H1 (cell line): ENCODE data around the gene MYH2. TPM values are rescaled to one million over a fixed set of nuclear protein-coding genes. Genes with fewer than 3 reads are reported as not detected.
"Not testable (repeated sequence)": the region's sequence is repeated elsewhere in the genome, so short reads cannot be mapped to it uniquely, and the experiment has no call there.

ENCODE experiments used
- CTCF ChIA-PET: fragments of 300-600 bp; sonication (Branson Sonifier 250); formaldehyde crosslinking; loops from one replicate; lab custom pipeline; 2021; ENCODE audit not compliant: partially characterized antibody; lab: Charles Lee
- POLR2A ChIA-PET: fragments of 300-600 bp; sonication (Branson Sonifier 250); formaldehyde crosslinking; loops from one replicate; lab custom pipeline; 2021; ENCODE audit warnings: inconsistent platforms; ENCODE audit not compliant: partially characterized antibody; lab: Charles Lee
- DNase-seq, 2 experiments: peaks; one replicate each; pipeline versions ENCODE4 v3.0.0 to v3.0.0-alpha.2; 2010 to 2022; ENCODE audit warnings: low spot score in 2 of 2, low read depth in 1 of 2, mixed read lengths in 1 of 2
- FAIRE-seq: peaks from 2 replicates; lab custom pipeline; 2011; peaks lifted over from hg19 to GRCh38; lab: Jason Lieb, UNC
- H2AFZ ChIP-seq: 2 replicates; pipeline ENCODE4 v1.8.1; 2012; ENCODE audit warnings: low read length, inconsistent platforms
- H2AK5ac ChIP-seq: 2 replicates; pipeline ENCODE4 v1.6.1; 2013; ENCODE audit warnings: low read depth, low read length
- H2BK120ac ChIP-seq: replicated peaks from 2 replicates; pipeline ENCODE3; 2013; ENCODE audit warnings: low read depth, low read length, inconsistent platforms
- H2BK12ac ChIP-seq: 2 replicates; pipeline ENCODE4 v1.6.1; 2013; ENCODE audit warnings: low read depth, low read length
- H2BK15ac ChIP-seq: 2 replicates; pipeline ENCODE4 v1.6.1; 2013; ENCODE audit warnings: low read length
- H2BK20ac ChIP-seq: 2 replicates; pipeline ENCODE4 v1.6.1; 2013; ENCODE audit warnings: low read length
- H2BK5ac ChIP-seq: 2 replicates; pipeline ENCODE4 v1.6.1; 2013; ENCODE audit warnings: low read depth, low read length
- H3K14ac ChIP-seq: 2 replicates; pipeline ENCODE4 v1.6.1; 2013; ENCODE audit warnings: inconsistent platforms; ENCODE audit not compliant: insufficient read length
- H3K18ac ChIP-seq: 2 replicates; pipeline ENCODE4 v1.6.1; 2013; ENCODE audit warnings: low read length; ENCODE audit errors: extremely low read depth
- H3K23ac ChIP-seq: 2 replicates; pipeline ENCODE4 v1.6.1; 2013; ENCODE audit warnings: inconsistent platforms; ENCODE audit not compliant: insufficient read length
- H3K23me2 ChIP-seq: 2 replicates; pipeline ENCODE4 v1.6.1; 2013; ENCODE audit warnings: low read depth, low read length
- H3K27ac ChIP-seq: 2 replicates; pipeline ENCODE4 v1.6.1; 2011; ENCODE audit warnings: low read depth, low read length, inconsistent platforms
- H3K27me3 ChIP-seq, 4 experiments: replicated peaks in 1 of 4; 1 replicate in 1 of 4; 2 replicates in 3 of 4; pipeline versions ENCODE4 v1.6.1 to v1.8.1; 2011 to 2013; ENCODE audit warnings: low read length in 3 of 4, mild to moderate bottlenecking in 3 of 4, inconsistent platforms in 2 of 4, mixed read lengths in 2 of 4, moderate library complexity in 1 of 4; ENCODE audit not compliant: control insufficient read depth in 3 of 4, insufficient read depth in 3 of 4; ENCODE audit errors: extremely low read depth in 1 of 4
- H3K36me3 ChIP-seq, 4 experiments: 2 replicates each; pipeline versions ENCODE4 v1.6.1 to v1.8.1; 2011 to 2013; ENCODE audit warnings: mild to moderate bottlenecking in 4 of 4, low read length in 3 of 4, moderate library complexity in 2 of 4, control low read depth in 1 of 4, inconsistent platforms in 1 of 4; ENCODE audit not compliant: insufficient read depth in 4 of 4, control insufficient read depth in 2 of 4
- H3K4ac ChIP-seq: replicated peaks from 2 replicates; pipeline ENCODE3; 2013; ENCODE audit warnings: low read length, low read depth, mixed read lengths, inconsistent platforms; ENCODE audit not compliant: insufficient read length
- H3K4me1 ChIP-seq, 4 experiments: replicated peaks in 1 of 4; 1 replicate in 1 of 4; 2 replicates in 3 of 4; pipeline versions ENCODE4 v1.6.1 to v1.8.1; 2011 to 2013; ENCODE audit warnings: low read length in 3 of 4, inconsistent platforms in 2 of 4, mixed read lengths in 1 of 4; ENCODE audit not compliant: insufficient read depth in 4 of 4, control insufficient read depth in 3 of 4
- H3K4me2 ChIP-seq, 2 experiments: 2 replicates each; pipeline versions ENCODE4 v1.6.1 to v1.8.1; 2011 to 2013; ENCODE audit warnings: low read depth in 2 of 2, low read length in 2 of 2, control low read depth in 1 of 2, inconsistent platforms in 1 of 2, mild to moderate bottlenecking in 1 of 2; ENCODE audit not compliant: insufficient read depth in 1 of 2
- H3K4me3 ChIP-seq, 4 experiments: fragments of 200-600, 300-600 bp in 1 of 4; sonication (generic), shearing (Covaris generic), sonication (Bioruptor Twin) in 1 of 4; 2 replicates each; pipeline versions ENCODE4 v1.5.1 to v1.8.1; 2011 to 2016; ENCODE audit warnings: low read length in 4 of 4, low read depth in 3 of 4, control low read depth in 2 of 4, inconsistent platforms in 2 of 4, mild to moderate bottlenecking in 2 of 4, mixed read lengths in 1 of 4, moderate library complexity in 1 of 4; ENCODE audit not compliant: insufficient read depth in 2 of 4; ENCODE audit errors: extremely low read depth in 1 of 4
- H3K56ac ChIP-seq: replicated peaks from 2 replicates; pipeline ENCODE3; 2013; ENCODE audit warnings: low read depth, mild to moderate bottlenecking, mixed read lengths, low read length, inconsistent platforms; ENCODE audit not compliant: insufficient read length
- H3K79me1 ChIP-seq: 2 replicates; pipeline ENCODE4 v1.6.1; 2013; ENCODE audit warnings: low read depth, low read length, control low read depth
- H3K79me2 ChIP-seq, 2 experiments: 2 replicates each; pipeline versions ENCODE4 v1.6.1 to v1.8.1; 2012 to 2013; ENCODE audit warnings: low read length in 2 of 2, mild to moderate bottlenecking in 2 of 2, inconsistent platforms in 1 of 2; ENCODE audit not compliant: insufficient read depth in 2 of 2, control insufficient read depth in 1 of 2
- H3K9ac ChIP-seq, 4 experiments: replicated peaks in 1 of 4; 1 replicate in 1 of 4; 2 replicates in 3 of 4; pipeline versions ENCODE4 v1.6.1 to v1.8.1; 2011 to 2013; ENCODE audit warnings: low read depth in 3 of 4, low read length in 3 of 4, control low read depth in 2 of 4, mild to moderate bottlenecking in 2 of 4, moderate library complexity in 2 of 4, inconsistent platforms in 1 of 4; ENCODE audit errors: extremely low read depth in 1 of 4
- H3K9me3 ChIP-seq, 2 experiments: 2 replicates each; pipeline versions ENCODE4 v1.6.1 to v1.8.1; 2012 to 2013; ENCODE audit warnings: mild to moderate bottlenecking in 2 of 2, moderate library complexity in 2 of 2, control low read depth in 1 of 2, inconsistent platforms in 1 of 2, low read depth in 1 of 2, low read length in 1 of 2, mixed read lengths in 1 of 2; ENCODE audit not compliant: insufficient read depth in 2 of 2
- H4K20me1 ChIP-seq, 2 experiments: replicated peaks in 1 of 2; 2 replicates each; pipeline versions ENCODE3 to v1.8.1; 2011 to 2013; ENCODE audit warnings: inconsistent platforms in 2 of 2, low read length in 2 of 2, mild to moderate bottlenecking in 1 of 2; ENCODE audit not compliant: insufficient read depth in 2 of 2, control insufficient read depth in 1 of 2
- H4K5ac ChIP-seq: 2 replicates; pipeline ENCODE4 v1.6.1; 2013; ENCODE audit warnings: low read length, low read depth, mixed read lengths, inconsistent platforms; ENCODE audit not compliant: insufficient read length
- H4K8ac ChIP-seq: 2 replicates; pipeline ENCODE4 v1.8.0; 2013; ENCODE audit warnings: mild to moderate bottlenecking, moderate library complexity, low read length, inconsistent platforms; ENCODE audit not compliant: insufficient read depth; ENCODE audit errors: extremely low read depth
- H4K91ac ChIP-seq: replicated peaks from 2 replicates; pipeline ENCODE3; 2013; ENCODE audit warnings: low read length, mixed read lengths, inconsistent platforms; ENCODE audit not compliant: insufficient read length
- EP300 ChIP-seq, 2 experiments: IDR thresholded peaks; 1 replicate in 1 of 2; 2 replicates in 1 of 2; pipeline ENCODE4 v1.6.1; 2011 to 2012; ENCODE audit warnings: low read depth in 2 of 2, low read length in 2 of 2, mild to moderate bottlenecking in 2 of 2, borderline replicate concordance in 1 of 2, inconsistent platforms in 1 of 2, moderate library complexity in 1 of 2
- WGBS, 2 experiments: shearing (Covaris generic) in 1 of 2; methylation state at CpG; one replicate each; pipeline versions ENCODE4 v1.1.6 to v1.1.7; 2013 to 2015; ENCODE audit warnings: low lambda C conversion rate in 2 of 2, mixed read lengths in 2 of 2, inconsistent platforms in 1 of 2, low coverage in 1 of 2, missing lambda C conversion rate in 1 of 2; ENCODE audit not compliant: insufficient replicate concordance in 2 of 2, insufficient coverage in 1 of 2, insufficient read length in 1 of 2; ENCODE audit errors: extremely low coverage in 1 of 2, missing lambda C conversion rate in 1 of 2; 5-methylcytosine and 5-hydroxymethylcytosine counted together
- polyA plus RNA-seq, 7 experiments: library from polyadenylated mRNA; depleted of rRNA in 3 of 7; stranded (reverse) in 5 of 7; unstranded in 2 of 7; fragments of >200 nt in 5 of 7; fragments of 200-250 nt in 2 of 7; gene quantifications; 1 replicate in 5 of 7; 2 replicates in 1 of 7; 4 replicates in 1 of 7; pipeline versions ENCODE4 v1.2.1 to v1.2.3, GENCODE V29; 2011 to 2013; ENCODE audit warnings: missing spikeins in 2 of 7, mixed read lengths in 2 of 7
- total RNA-seq: library from RNA; stranded (reverse); fragmentation: NEBNext Ultra II Directional; extraction: Animal tissue kit (Norgen Biotek cat#: 25700); gene quantifications from 2 replicates; pipeline ENCODE4 v1.2.1, GENCODE V29; 2021

Gene MYH2
- total and polyA plus RNA-seq, 2 of the 8 experiments (the other 6 are each of a cell fraction or from before 2014, with no cell fraction given), result 1.0 to 9.0 TPM

DNA sequence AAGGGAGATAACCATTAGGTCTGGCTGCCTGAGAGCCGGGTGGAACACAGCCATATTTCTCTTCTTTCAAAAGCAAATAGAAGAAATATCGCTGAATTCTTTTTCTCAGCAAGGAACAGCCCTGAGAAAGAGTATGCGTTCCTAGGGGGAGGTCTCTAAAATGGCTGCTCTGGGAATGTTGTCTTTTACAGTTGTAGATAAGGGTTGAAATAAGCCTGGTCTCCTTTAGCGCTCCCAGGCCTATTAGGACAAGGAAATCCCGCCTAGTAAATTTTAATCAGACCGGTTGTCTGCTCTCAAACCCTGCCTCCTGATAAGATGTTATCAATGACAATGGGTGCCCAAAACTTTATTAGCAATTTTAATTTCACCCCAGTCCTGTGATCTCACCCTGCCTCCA, 8.3 kb downstream of the MYH2 start:
- 93% methylated on average over 6 of the region's 6 CpGs; no CpG with 5 or more reads in 1 of the 2 experiments for WGBS, 2 experiments
- FAIRE-seq, H2BK20ac ChIP-seq, H3K79me1 ChIP-seq, DNase-seq, H2BK120ac ChIP-seq, H2AK5ac ChIP-seq, H4K20me1 ChIP-seq, H2BK12ac ChIP-seq, H4K8ac ChIP-seq, H3K79me2 ChIP-seq, H4K91ac ChIP-seq, H4K5ac ChIP-seq, H2BK5ac ChIP-seq, H2BK15ac ChIP-seq, H3K23ac ChIP-seq, POLR2A ChIA-PET, H2AFZ ChIP-seq, H3K14ac ChIP-seq, H3K18ac ChIP-seq, H3K9me3 ChIP-seq, H3K27me3 ChIP-seq, H3K4me3 ChIP-seq, H3K56ac ChIP-seq, H3K4me2 ChIP-seq, H3K4ac ChIP-seq, H3K4me1 ChIP-seq, H3K23me2 ChIP-seq, H3K9ac ChIP-seq, H3K36me3 ChIP-seq, H3K27ac ChIP-seq: not testable (repeated sequence)
- CTCF ChIA-PET, result interaction anchor here (1.8 kb wide), 1 partner anchor 74 kb away, joined by 10 read pairs; no protein-coding TSS in a partner anchor
- peak in 1 of 2 experiments; percentile 94; a peak in 1 of 3 replicates for TF ChIP-seq EP300 (IDR thresholded peaks at IDR 0.05; ENCODE audit: borderline replicate concordance in 1 of 2, low read depth in 2 of 2, low read length in 2 of 2)
